Ovary (tissue), 9 donors: Measurements from ENCODE around the gene SRRM1. TPM values are rescaled to one million over a fixed set of nuclear protein-coding genes. Genes with fewer than 3 reads are reported as not detected.
A peak's percentile ranks its signal among the peaks of the same experiment; 100 is the strongest.
"Not testable (repeated sequence)": the region's sequence is repeated elsewhere in the genome, so short reads cannot be mapped to it uniquely, and the experiment has no call there.

Experiments
- DNase-seq, 5 donors: peaks; one replicate each; pipeline ENCODE4 v3.0.0-alpha.2; 2019 to 2020
- H3K27ac ChIP-seq, 2 donors: fragments of 200-600 bp; one replicate each; pipeline versions ENCODE4 v1.5.1 to v1.8.0; 2019 to 2022
- H3K27me3 ChIP-seq: fragments of 200-600 bp; one replicate; pipeline ENCODE4 v1.8.0; 2022
- H3K36me3 ChIP-seq: fragments of 200-600 bp; sonication (generic); one replicate; pipeline ENCODE4 v1.5.1; 2019
- H3K4me1 ChIP-seq: one replicate; pipeline ENCODE4 v1.8.1; 2013; ENCODE audit warnings: mild to moderate bottlenecking, moderate library complexity; ENCODE audit not compliant: insufficient read depth
- H3K4me3 ChIP-seq: fragments of 200-600 bp; sonication (generic); one replicate; pipeline ENCODE4 v1.5.1; 2017
- H3K9me3 ChIP-seq, 2 donors: fragments of 200-600 bp in 1 of 2; sonication (generic) in 1 of 2; one replicate each; pipeline versions ENCODE4 v1.5.1 to v1.8.1; 2013 to 2019; ENCODE audit warnings: mild to moderate bottlenecking in 1 of 2, moderate library complexity in 1 of 2
- EP300 ChIP-seq: sonication (generic); formaldehyde crosslinking; IDR thresholded peaks from one replicate; pipeline ENCODE4 v1.6.1; 2017; ENCODE audit warnings: antibody characterized with exemption
- POLR2A ChIP-seq: fragments of 450-650 bp; IDR thresholded peaks from one replicate; pipeline ENCODE4 v1.6.1; 2017; ENCODE audit warnings: antibody characterized with exemption, mild to moderate bottlenecking, moderate library complexity
- WGBS, 3 donors: extraction: QIAGEN DNeasy Blood & Tissue Kit in 1 of 3; methylation state at CpG; one replicate each; pipeline versions ENCODE4 v1.1.5 to v1.1.7; 2013 to 2017; 5-methylcytosine and 5-hydroxymethylcytosine counted together
- intact Hi-C, 4 donors: fragments of 100-400 bp; cut with DNase I; formaldehyde crosslinking; loops; one replicate each; pipeline versions ENCODE4 v1.11.0 to v1.15.1; 2022 to 2023
- polyA plus RNA-seq, 2 donors: library from polyadenylated mRNA; stranded (reverse); fragments of 200-250 nt in 1 of 2; fragments of 350-450 nt in 1 of 2; fragmentation: Illumina TruSeq in 1 of 2; extraction: RNeasy Lipid Tissue Mini Kit (QIAGEN cat#74804) in 1 of 2; gene quantifications; one replicate each; pipeline ENCODE4 v1.2.3, GENCODE V29; 2013 to 2014
- small RNA-seq: library from RNA; depleted of rRNA; stranded (forward); fragments of <200 nt; gene quantifications from one replicate; pipeline ENCODE3, GENCODE V24; 2016
- total RNA-seq, 7 donors: library from RNA; depleted of rRNA in 2 of 7; stranded (reverse); fragments of >200 nt in 2 of 7; fragmentation: NEBNext Ultra II Directional in 3 of 7; extraction: Animal tissue kit (Norgen Biotek cat#: 25700) in 3 of 7; gene quantifications; one replicate each; pipeline versions ENCODE4 v1.1.0 to v1.2.4, GENCODE V29; 2016 to 2023
- TF ChIP-seq, protein P1 (sequence below), 3 donors: fragments of 450-650 bp in 2 of 3; fragments of 200-600 bp in 1 of 3; IDR thresholded peaks; one replicate each; pipeline versions ENCODE4 v1.5.1 to v1.8.0; 2016 to 2022; ENCODE audit warnings: antibody characterized with exemption in 3 of 3, mild to moderate bottlenecking in 1 of 3
- donor health status: DM: no; HTN: no; CAD: no; lungs with moderate emphysema.
- donor health status: DM: no; HTN: no; CAD: no.
- donor health status: Bipolar disorder and iron deficiency.
- donor health status: DM: yes; HTN: yes; CAD: no.
- donor health status: DM: no; HTN: no; CAD: no.
- donor health status: DM: yes; HTN: yes; CAD: no.

SRRM1 gene
- total and polyA plus RNA-seq, 9 donors = 74.9 to 154 (median 123) TPM

GRCh38 chr1:24717887-24718650 lies 75.0 kb downstream of the SRRM1 start:
- intact Hi-C loops = no loop called here
- Histone ChIP-seq H3K4me3 (no peak overlapping the region), H3K4me1 (no peaks in the 10 kb centered on the region), H3K36me3 (no peaks in the 10 kb centered on the region), H3K27me3 (no peaks in the 10 kb centered on the region), H3K27ac (no peak overlapping the region), H3K9me3 (no peaks in the 10 kb centered on the region)
- DNase-seq = no peak
- TF ChIP-seq POLR2A (no peak), EP300 (no peak)
- TF ChIP-seq, protein P1, sequence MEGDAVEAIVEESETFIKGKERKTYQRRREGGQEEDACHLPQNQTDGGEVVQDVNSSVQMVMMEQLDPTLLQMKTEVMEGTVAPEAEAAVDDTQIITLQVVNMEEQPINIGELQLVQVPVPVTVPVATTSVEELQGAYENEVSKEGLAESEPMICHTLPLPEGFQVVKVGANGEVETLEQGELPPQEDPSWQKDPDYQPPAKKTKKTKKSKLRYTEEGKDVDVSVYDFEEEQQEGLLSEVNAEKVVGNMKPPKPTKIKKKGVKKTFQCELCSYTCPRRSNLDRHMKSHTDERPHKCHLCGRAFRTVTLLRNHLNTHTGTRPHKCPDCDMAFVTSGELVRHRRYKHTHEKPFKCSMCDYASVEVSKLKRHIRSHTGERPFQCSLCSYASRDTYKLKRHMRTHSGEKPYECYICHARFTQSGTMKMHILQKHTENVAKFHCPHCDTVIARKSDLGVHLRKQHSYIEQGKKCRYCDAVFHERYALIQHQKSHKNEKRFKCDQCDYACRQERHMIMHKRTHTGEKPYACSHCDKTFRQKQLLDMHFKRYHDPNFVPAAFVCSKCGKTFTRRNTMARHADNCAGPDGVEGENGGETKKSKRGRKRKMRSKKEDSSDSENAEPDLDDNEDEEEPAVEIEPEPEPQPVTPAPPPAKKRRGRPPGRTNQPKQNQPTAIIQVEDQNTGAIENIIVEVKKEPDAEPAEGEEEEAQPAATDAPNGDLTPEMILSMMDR (IDR thresholded peaks at IDR 0.05) = no peak
- WGBS, 3 donors = 92 to 95% (median 94%) methylated on average over 8 of the region's 8 CpGs

GRCh38 chr1:24720152-24720551 lies 77.0 kb downstream of the SRRM1 start:
- Histone ChIP-seq H3K27ac (no peak overlapping the region), H3K36me3 (no peaks in the 10 kb centered on the region), H3K4me3 (no peak overlapping the region), H3K4me1 (peaks cover 2% of the 10 kb centered on the region), H3K27me3 (no peaks in the 10 kb centered on the region), H3K9me3 (no peaks in the 10 kb centered on the region)
- WGBS, 3 donors = 50 to 59% (median 55%) methylated on average over 12 of the region's 12 CpGs
- intact Hi-C loops = no loop called here
- TF ChIP-seq EP300 (no peak), POLR2A (no peak)
- TF ChIP-seq, protein P1 (IDR thresholded peaks at IDR 0.05) = no peak
- DNase-seq = peak in 4 of 5 donors; percentile 48 to 80 (median 70)

- H3K9me3 ChIP-seq = no peaks in the 10 kb centered on the region
- H3K4me3 ChIP-seq = no peak overlapping the region
- DNase-seq = no peak
- H3K27me3 ChIP-seq = no peaks in the 10 kb centered on the region
- intact Hi-C loops = no loop called here
- TF ChIP-seq POLR2A = no peak
- TF ChIP-seq, protein P1 (IDR thresholded peaks at IDR 0.05) = no peak
- no peak for TF ChIP-seq EP300
- H3K4me1 ChIP-seq = peaks cover 2% of the 10 kb centered on the region
- WGBS, 3 donors = 89 to 93% (median 92%) methylated on average over 13 to 31 of the region's 31 CpGs
- H3K36me3 ChIP-seq = no peaks in the 10 kb centered on the region
- H3K27ac ChIP-seq = no peak overlapping the region
Observed at GRCh38 chr1:24721533-24721932, 78.4 kb downstream of the SRRM1 start.

DNA sequence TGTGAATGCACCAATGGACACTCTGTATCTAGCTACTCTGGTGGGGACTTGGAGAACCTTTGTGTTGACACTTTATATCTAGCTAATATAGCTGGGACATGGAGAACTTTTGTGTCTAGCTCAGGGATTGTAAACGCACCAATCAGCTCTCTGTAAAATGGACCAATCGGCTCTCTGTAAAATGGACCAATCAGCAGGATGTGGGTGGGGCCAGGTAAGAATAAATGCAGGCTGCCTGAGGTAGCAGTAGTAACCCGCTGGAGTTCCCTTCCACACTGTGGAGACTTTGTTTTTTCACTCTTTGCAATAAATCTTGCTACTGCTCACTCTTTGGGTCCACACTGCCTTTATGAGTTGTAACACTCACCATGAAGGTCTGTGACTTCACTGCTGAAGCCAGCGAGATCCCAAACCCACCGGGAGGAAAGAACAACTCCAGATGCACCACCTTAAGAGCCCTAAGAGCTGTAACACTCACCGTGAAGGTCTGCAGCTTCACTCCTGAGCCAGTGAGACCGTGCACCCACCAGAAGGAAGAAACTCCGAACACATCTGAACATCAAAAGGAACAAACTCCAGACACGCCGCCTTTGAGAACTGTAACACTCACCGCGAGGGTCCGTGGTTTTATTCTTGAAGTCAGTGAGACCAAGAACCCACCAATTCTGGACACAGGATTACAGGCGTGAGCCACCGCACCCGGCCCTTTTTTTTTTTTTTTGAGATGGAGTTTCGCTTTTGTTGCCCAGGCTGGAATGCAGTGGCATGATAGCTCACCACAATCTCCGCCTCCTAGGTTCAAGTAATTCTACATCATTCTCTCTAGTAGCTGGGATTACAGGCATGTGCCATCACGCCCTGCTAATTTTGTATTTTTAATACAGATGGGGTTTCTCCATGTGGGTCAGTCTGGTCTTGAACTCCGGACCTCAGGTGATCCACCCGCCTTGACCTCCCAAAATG lies 79.3 kb downstream of the SRRM1 start:
- H3K4me1 ChIP-seq, intact Hi-C loops, H3K4me3 ChIP-seq, H3K27ac ChIP-seq, DNase-seq, H3K36me3 ChIP-seq, H3K9me3 ChIP-seq, H3K27me3 ChIP-seq: not testable (repeated sequence)
- 82 to 93% (median 87%) methylated on average over 21 of the region's 21 CpGs for WGBS, 3 donors

Small RNA genes within 50 kb of the gene (small RNA-seq; reads per million reads assigned to genes)
- not detected for gene RF00019

Other genes with a start within 250 kb of the SRRM1 start
- gene STPG1, start 229.5 kb upstream of the SRRM1 start, total RNA-seq = 10 to 100 TPM in 1 of 7 donors, 1 to 10 TPM in 6; 5.4 to 12.6 (median 7.3) TPM
- gene STPG1, start 229.5 kb upstream of the SRRM1 start, polyA plus RNA-seq = 1 to 10 TPM; 4.5 to 9.0 TPM
- gene NIPAL3, start 227.5 kb upstream of the SRRM1 start, total RNA-seq = 10 to 100 TPM in 6 of 7 donors, 1 to 10 TPM in 1; 8.2 to 22.3 (median 13.1) TPM
- gene NIPAL3, start 227.5 kb upstream of the SRRM1 start, polyA plus RNA-seq = 10 to 100 TPM in 1 of 2 donors, 1 to 10 TPM in 1; 4.4 to 18.3 TPM
- 10 to 100 TPM in 1 of 7 donors, 1 to 10 TPM in 5, under 1 TPM in 1; 0.25 to 12.4 (median 2.1) TPM for gene RCAN3, start 140.5 kb upstream of the SRRM1 start, total RNA-seq
- gene RCAN3, start 140.5 kb upstream of the SRRM1 start, polyA plus RNA-seq = 1 to 10 TPM in 1 of 2 donors, under 1 TPM in 1; 0.50 to 2.5 TPM
- under 1 TPM in 5 of 7 donors, not detected in 2; 0.10 to 0.83 (median 0.46) TPM for gene NCMAP, start 87.2 kb upstream of the SRRM1 start, total RNA-seq
- under 1 TPM; 0.01 to 0.17 TPM for gene NCMAP, start 87.2 kb upstream of the SRRM1 start, polyA plus RNA-seq
- gene CLIC4, start 102.1 kb downstream of the SRRM1 start, total RNA-seq = 100 to 1,000 TPM in 5 of 7 donors, 10 to 100 TPM in 2; 73.6 to 185 (median 125) TPM
- 100 to 1,000 TPM in 1 of 2 donors, 10 to 100 TPM in 1; 53.6 to 209 TPM for gene CLIC4, start 102.1 kb downstream of the SRRM1 start, polyA plus RNA-seq